NCI-H146 treated with DMSO at 0.1 percent for 48 hours (cell line): ENCODE data around the gene GPSM1.
"Not testable (repeated sequence)": the region's sequence is repeated elsewhere in the genome, so short reads cannot be mapped to it uniquely, and the experiment has no call there.

ENCODE experiments used
- DNase-seq: peaks from one replicate; lab custom pipeline; 2025; ENCODE audit not compliant: unreplicated experiment; lab: John Stamatoyannopoulos, UW

GPSM1 gene

GRCh38 chr9:136316896-136317676 lies 10.3 kb upstream of the GPSM1 start:
- no peak for DNase-seq

DNA sequence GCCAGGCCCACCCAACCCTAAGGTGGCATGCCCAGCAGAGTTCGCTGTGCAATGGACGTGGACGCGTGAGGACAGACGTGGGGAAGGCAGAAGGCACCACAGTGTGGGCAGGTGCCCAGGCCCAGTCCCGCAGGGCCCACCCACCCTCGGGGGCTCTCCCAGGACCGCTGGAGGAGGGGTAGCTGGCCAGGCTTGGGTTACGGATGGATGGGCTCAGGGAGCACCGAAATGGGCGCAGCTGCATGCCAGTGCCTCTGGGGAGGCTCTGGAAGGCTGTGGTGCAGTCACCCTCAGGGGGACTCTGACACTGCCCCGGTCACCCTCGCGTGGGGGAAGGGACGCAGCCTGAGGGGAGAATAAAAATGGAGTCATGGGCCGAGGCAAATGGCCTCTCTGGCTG lies 9.6 kb upstream of the GPSM1 start:
- no peak for DNase-seq

- no peak for DNase-seq
Measured at GRCh38 chr9:136318111-136318775, 9.1 kb upstream of the GPSM1 start.

- no peak for DNase-seq
Measured at GRCh38 chr9:136318776-136319241, 8.5 kb upstream of the GPSM1 start.

GRCh38 chr9:136319244-136319643 lies 8.1 kb upstream of the GPSM1 start:
- not testable (repeated sequence) for DNase-seq

DNA sequence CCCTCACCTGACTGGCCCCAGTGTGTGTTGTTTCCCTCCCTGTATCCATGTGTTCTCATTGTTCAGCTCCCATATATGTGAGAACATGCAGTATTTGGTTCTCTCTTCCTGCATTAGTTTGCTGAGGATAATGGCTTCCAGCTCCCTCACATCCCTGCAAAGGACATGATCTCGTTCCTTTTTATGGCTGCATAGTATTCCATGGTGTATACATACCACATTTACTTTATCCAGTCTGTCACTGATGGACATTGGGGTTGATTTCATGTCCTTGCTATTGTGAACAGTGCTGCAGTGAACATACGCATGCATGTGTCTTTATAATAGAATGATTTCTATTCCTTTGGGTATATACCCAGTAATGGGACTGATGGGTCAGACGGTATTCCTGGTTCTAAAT lies 7.4 kb upstream of the GPSM1 start:
- DNase-seq: not testable (repeated sequence)

- DNase-seq: not testable (repeated sequence)
Measured at GRCh38 chr9:136320972-136321371, 6.4 kb upstream of the GPSM1 start.

GRCh38 chr9:136321561-136321960 lies 5.8 kb upstream of the GPSM1 start:
- no peak for DNase-seq

GRCh38 chr9:136322756-136323330 lies 4.5 kb upstream of the GPSM1 start:
- DNase-seq: no peak

DNA sequence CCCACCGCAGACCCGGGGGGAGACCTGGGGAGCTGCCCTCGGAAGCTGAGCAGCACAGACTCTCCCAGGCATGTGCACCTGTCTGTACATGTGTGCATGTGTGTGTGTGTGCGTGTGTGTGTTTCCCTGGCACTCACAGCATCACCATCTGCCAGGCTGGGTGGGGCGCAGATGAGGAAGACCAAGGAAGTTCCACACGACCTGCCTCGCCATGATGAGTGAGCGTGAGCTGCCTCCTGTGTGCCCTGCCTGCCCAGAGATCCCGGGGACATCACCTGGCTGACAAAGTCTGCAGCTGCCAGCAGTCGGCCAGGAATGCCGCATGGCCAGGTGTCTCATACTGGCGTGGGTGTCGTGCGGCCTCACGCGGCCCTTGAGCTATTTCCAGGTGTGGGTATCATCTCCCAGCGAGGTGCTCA lies 4.0 kb upstream of the GPSM1 start:
- DNase-seq: no peak

- DNase-seq: no peak
Measured at GRCh38 chr9:136324501-136325300, 2.6 kb upstream of the GPSM1 start.

- DNase-seq: no peak
Measured at GRCh38 chr9:136325358-136325757, 2.0 kb upstream of the GPSM1 start.

- DNase-seq: no peak
Measured at GRCh38 chr9:136326061-136326760, 1.1 kb upstream of the GPSM1 start.

DNA sequence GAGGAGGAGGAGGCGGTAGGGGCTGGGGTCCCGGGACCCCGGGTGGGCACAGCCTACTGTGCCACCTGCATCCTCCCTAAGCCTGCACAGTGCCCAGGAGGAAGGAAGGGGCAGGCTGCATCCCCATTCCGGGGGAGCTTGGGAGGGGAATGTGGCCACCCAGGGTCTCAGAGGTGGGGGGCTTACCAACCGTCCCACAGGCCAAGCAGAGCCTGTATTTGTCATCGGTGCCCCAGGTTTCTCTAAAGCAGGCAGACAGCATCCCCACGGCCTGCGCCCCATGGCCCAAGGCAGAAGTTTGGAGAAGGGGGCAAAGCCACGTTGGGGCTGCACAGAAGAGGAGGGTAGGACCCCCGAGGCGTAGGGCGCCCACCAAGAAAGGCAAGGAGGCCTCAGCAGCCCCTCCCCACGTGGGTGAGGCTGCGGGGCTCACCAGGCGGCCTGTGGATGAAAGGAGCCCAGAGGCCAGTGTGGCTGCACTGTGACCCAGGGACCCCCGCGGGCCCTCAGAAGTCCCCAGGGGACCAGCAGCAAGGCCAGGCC lies 507 bp upstream of the GPSM1 start:
- no peak for DNase-seq

DNA sequence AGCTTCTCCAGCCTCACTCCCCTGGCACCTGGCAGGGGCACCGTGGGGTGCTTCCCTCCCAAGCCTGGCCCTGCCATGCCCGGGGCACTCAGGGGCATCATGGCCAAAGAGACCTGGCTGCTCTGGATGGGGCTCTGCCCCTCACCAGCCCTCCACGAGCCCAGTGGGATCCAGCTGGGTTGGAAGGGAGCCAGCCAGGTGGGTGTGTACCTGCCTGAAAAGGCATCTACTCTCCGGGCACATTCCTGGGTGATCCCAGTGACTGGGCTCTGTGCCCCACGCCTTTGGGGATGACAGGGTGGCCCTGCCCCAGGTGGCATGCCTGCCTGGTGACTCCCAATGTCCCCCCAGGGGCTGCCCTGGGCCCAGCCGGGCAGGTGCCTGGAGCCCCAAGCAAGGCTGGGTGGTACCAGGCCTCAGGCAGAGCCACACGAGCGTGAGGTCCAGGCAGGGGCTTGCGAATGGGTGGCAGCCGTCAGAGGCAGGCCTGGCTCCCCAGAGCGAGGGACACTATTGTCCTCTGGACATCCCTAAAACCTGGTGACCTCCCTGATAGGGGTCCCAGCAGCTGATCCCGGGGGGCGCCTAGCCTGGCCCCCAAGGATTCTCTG lies 777 bp downstream of the GPSM1 start:
- DNase-seq: no peak

DNA sequence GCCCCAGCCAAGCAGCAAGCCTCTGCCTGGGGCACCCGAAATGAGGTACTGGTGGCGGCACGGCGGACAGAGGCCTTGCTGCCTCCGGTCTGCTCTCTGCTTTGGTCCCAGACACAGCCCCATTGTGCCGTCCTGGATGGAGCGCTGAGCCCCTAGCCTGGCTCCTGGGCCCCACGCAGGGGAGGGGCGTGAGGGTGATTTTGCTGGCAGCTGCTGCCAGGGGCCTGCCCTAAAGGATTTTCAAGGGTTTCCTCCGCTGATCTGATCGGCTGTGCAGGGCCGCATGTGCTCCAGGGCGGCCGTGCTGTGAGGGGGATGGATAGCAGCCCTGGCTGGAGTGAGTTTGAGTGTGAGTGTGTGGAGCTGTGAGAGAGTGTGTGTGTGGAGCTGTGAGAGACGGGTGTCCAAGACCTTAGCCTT lies 1.3 kb downstream of the GPSM1 start:
- no peak for DNase-seq

DNA sequence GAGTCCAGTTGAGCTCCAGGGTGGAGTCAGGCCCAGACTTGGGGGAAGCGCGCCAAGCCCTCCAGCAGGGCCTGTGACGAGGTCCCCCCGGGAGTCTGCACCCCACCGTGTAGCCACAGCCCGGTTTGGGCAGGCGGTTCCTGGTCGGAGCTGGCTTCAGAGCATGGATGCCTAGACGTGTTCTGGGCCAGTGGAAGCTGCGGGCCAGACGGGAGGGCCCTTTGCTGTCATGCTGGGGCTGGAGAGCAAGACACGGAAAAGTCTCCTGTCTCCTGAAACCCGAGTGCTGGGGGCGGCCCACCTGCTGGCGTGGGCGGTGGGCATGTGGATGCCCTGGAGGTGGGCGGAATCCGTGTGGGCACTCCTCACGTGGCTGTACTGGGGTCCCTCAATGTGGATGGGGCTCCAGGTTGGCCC lies 1.9 kb downstream of the GPSM1 start:
- no peak for DNase-seq

GRCh38 chr9:136329636-136330405 lies 2.5 kb downstream of the GPSM1 start:
- no peak for DNase-seq

GRCh38 chr9:136330406-136330990 lies 3.2 kb downstream of the GPSM1 start:
- DNase-seq: no peak
